ENCODE data around the gene MBLAC2. TPM values are rescaled to one million over a fixed set of nuclear protein-coding genes. Genes with fewer than 3 reads are reported as not detected.

The MBLAC2 gene
- total RNA-seq, 2 donors from 2014 or later = 6.0 to 13.8 TPM

DNA sequence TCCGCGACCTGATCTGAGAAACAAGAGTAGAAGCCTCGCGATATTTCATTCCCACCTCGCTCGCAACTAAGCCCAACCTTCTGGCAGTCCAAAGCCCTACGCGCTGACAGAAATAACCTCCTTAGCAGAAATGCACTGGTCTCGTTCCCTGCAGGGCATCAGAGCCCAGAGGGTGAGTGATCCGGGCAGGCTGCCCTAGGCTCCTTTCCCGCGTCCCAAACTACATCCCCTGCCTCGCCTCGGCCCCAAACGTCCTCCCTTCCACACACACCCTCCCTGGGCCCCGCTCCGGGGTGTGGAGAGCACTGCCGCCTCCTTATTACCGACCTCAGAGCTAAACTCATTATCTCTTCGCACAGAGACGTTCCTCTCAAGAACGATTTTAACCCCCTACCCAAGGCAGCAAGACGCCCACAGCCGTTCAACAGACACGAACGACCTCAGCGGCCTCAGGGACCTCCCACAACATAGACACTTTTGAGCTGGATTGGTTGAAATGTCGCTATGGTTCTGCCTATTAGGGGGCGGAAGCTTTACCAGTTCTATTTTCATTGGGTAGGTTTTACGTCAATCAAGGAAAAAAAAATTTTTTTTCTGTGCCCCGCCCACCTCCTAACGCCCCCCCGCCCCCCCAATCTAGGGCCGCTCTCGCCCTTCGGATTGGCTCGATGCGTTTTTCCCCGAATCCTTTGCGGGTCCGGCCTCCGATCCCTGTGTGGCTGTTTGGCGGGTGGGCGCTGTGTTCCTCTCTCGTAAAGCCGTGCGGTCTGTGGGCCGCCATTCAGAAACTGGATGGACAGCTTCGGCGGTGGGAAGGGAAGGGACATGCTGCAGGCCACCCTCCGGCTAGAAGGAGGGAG is 65.0 kb downstream of the MBLAC2 start, which contains the start of gene CETN3:
TSS of gene CETN3 (minus strand) at position 439 of the 860 bp plus-strand sequence. CDS start at position 344, 95 bp downstream.
- Histone ChIP-seq H3K9me3 (no peaks in the 10 kb centered on the region), H3K4me1 (peaks cover 5% of the 10 kb centered on the region), H3K36me3 (replicated peaks in 1 of 2; ENCODE audit: insufficient read depth in 1 of 2, low read depth in 2 of 2) (no peaks in the 10 kb centered on the region), H3K4me3 (peak within 1 kb of the TSS; percentile 66 to 70), H3K27me3 (no peaks in the 10 kb centered on the region), H3K27ac (peak within 1 kb of the TSS; percentile 96 to 98 (median 97))
- ATAC-seq (peak; percentile 96), DNase-seq (peak; percentile 93 to 96 (median 96))
- TF ChIP-seq POLR2A (IDR thresholded peaks at IDR 0.05) = peak; percentile 84 to 96 (median 96)
- TF ChIP-seq, protein P1, sequence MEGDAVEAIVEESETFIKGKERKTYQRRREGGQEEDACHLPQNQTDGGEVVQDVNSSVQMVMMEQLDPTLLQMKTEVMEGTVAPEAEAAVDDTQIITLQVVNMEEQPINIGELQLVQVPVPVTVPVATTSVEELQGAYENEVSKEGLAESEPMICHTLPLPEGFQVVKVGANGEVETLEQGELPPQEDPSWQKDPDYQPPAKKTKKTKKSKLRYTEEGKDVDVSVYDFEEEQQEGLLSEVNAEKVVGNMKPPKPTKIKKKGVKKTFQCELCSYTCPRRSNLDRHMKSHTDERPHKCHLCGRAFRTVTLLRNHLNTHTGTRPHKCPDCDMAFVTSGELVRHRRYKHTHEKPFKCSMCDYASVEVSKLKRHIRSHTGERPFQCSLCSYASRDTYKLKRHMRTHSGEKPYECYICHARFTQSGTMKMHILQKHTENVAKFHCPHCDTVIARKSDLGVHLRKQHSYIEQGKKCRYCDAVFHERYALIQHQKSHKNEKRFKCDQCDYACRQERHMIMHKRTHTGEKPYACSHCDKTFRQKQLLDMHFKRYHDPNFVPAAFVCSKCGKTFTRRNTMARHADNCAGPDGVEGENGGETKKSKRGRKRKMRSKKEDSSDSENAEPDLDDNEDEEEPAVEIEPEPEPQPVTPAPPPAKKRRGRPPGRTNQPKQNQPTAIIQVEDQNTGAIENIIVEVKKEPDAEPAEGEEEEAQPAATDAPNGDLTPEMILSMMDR (IDR thresholded peaks at IDR 0.05) = peak in 2 of 7 experiments; percentile 27 to 32
- intact Hi-C loops (cut with DNase I) = no loop called here
- 0 to 1% methylated on average over 43 to 51 of the region's 51 CpGs for WGBS, 2 donors

DNA sequence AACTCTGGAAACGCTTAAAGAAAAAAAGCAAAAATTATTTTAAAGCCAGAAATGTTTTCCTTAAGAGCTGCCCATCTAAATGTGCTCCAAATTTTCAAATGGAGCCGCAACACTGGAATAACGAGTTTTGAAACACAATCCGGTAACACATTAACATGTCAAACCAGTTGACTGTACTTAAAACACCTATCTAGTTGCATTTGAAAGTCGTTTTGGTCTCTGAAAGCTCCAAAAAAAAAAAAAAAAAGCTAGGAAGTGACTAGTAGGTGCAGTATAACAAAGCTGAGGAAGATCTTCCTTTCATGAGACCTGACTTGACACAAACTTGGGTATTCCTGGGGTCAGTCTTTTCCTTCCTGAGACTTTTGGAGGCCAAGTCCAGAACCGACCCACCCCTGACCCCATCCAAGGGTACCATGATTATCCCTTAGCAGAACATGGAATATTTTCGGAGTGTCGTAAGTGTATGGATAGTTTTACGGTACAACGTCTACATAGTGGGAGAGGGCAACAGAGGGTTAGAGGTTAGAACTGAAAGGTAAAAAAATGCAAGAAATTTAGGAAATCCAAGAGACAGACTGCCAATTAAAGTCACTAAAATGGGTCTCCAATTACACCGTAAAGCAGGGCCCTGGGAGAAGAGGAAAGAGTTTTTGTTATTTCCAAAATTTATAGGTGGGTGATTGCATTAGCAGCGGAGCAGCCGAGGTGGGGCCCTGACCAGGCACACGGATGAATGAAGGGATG is 65.8 kb downstream of the MBLAC2 start:
- H3K4me1 ChIP-seq = peaks cover 5% of the 10 kb centered on the region
- intact Hi-C loops (cut with DNase I) = no loop called here
- no peaks in the 10 kb centered on the region for H3K9me3 ChIP-seq
- ATAC-seq = no peak
- no peaks in the 10 kb centered on the region for H3K36me3 ChIP-seq (replicated peaks in 1 of 2; ENCODE audit: insufficient read depth in 1 of 2, low read depth in 2 of 2)
- H3K4me3 ChIP-seq = peak overlapping the region; percentile 66 to 70
- no peaks in the 10 kb centered on the region for H3K27me3 ChIP-seq
- WGBS, 2 donors = 5 to 6% methylated on average over 14 of the region's 14 CpGs
- H3K27ac ChIP-seq = peak overlapping the region; percentile 96 to 98 (median 97)
- DNase-seq = no peak
- peak in 1 of 3 donors; percentile 25 for TF ChIP-seq POLR2A (IDR thresholded peaks at IDR 0.05)
- TF ChIP-seq, protein P1 (IDR thresholded peaks at IDR 0.05) = no peak

Other genes starting within 250 kb of the MBLAC2 start
- 10 to 100 TPM in 1 of 2 donors, 1 to 10 TPM in 1; 2.6 to 14.3 TPM for gene CETN3, start 65.0 kb downstream of the MBLAC2 start, total RNA-seq
- gene POLR3G, start 93 bp upstream of the MBLAC2 start, total RNA-seq = 1 to 10 TPM in 1 of 2 donors, not detected in 1; 1.6 TPM
- 10 to 100 TPM in 1 of 2 donors, 1 to 10 TPM in 1; 8.2 to 13.0 TPM for gene LYSMD3, start 54.8 kb upstream of the MBLAC2 start, total RNA-seq
- gene ADGRV1, start 84.0 kb upstream of the MBLAC2 start, total RNA-seq = 10 to 100 TPM; 19.2 to 21.4 TPM

All from body of pancreas (tissue), 4 donors.